ENCODE results near the gene PRND.

- TF ChIP-seq ZNF160 (CRISPR knock-in tag; IDR thresholded peaks at IDR 0.05) = no peak
- TF ChIP-seq ZNF841 (CRISPR knock-in tag; IDR thresholded peaks at IDR 0.05; ENCODE audit: borderline replicate concordance) = no peak
- no peak for TF ChIP-seq ZNF256 (CRISPR knock-in tag; conservative IDR thresholded peaks at IDR 0.05)
- no peak for TF ChIP-seq CREB1 (IDR thresholded peaks at IDR 0.05)
- no peak for TF ChIP-seq CREB1 (CRISPR knock-in tag; IDR thresholded peaks at IDR 0.05)
Measured at GRCh38 chr20:4674672-4675071, 47.0 kb upstream of the PRND start.

Data from HepG2 (cell line).